Chondrocyte (in vitro differentiated cells): ENCODE results near the gene DISP2. TPM values are rescaled to one million over a fixed set of nuclear protein-coding genes. Genes with fewer than 3 reads are reported as not detected.
A peak's percentile ranks its signal among the peaks of the same experiment; 100 is the strongest.

Experiments used
- DNase-seq: peaks from one replicate; pipeline ENCODE4 v3.0.0; 2021; ENCODE audit warnings: mixed read lengths, low spot score
- H3K27ac Mint-ChIP-seq: one replicate; pipeline ENCODE4 v1.8.0; 2021; ENCODE audit warnings: mild to moderate bottlenecking, moderate library complexity, mixed read lengths; ENCODE audit not compliant: unreplicated experiment
- H3K27me3 Mint-ChIP-seq: 2 replicates; pipeline ENCODE4 v1.8.0; 2021; ENCODE audit warnings: low read depth, mixed read lengths
- H3K36me3 Mint-ChIP-seq: 2 replicates; pipeline ENCODE4 v1.8.0; 2021; ENCODE audit warnings: low read depth, mixed read lengths
- H3K4me1 Mint-ChIP-seq: 2 replicates; pipeline ENCODE4 v1.8.0; 2021; ENCODE audit warnings: low read depth, mild to moderate bottlenecking, mixed read lengths
- H3K4me3 Mint-ChIP-seq: one replicate; pipeline ENCODE4 v1.8.0; 2021; ENCODE audit warnings: mild to moderate bottlenecking, moderate library complexity, mixed read lengths; ENCODE audit not compliant: unreplicated experiment
- H3K9me3 Mint-ChIP-seq: 2 replicates; pipeline ENCODE4 v1.8.0; 2021; ENCODE audit warnings: low read depth, mixed read lengths
- total RNA-seq: library from RNA; stranded (reverse); gene quantifications from 3 replicates; pipeline ENCODE4 v1.2.1, GENCODE V29; 2021
- TF ChIP-seq, protein P1 (sequence below): fragments of 200-600 bp; sonication (generic); IDR thresholded peaks from 2 replicates; pipeline ENCODE4 v1.5.0; 2021; ENCODE audit warnings: antibody characterized with exemption, mild to moderate bottlenecking, moderate library complexity

DISP2 gene
- total RNA-seq, 1 donor from 2014 or later: 1.4 TPM

DNA sequence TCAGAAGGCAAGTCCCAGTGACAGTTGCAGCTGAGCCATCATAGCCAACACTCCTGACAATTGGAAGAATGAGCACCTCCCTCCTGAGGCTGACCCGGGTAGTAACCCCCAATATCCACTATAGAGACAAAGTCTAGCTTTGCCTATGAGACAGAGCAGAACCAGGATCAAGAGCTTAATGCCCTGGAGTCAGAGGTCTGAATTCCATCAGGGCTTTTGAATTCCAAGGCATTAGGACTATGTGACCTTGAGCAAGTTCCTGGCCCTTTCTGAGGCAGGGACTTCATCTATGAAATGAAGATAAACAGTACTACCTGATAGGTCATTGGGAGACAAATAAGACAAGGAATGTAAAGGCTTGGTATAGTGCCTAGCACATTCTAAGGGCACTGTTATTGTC lies 37.6 kb upstream of the DISP2 start:
- peaks cover 31% of the 10 kb centered on the region for H3K4me1 Mint-ChIP-seq
- TF ChIP-seq, protein P1, sequence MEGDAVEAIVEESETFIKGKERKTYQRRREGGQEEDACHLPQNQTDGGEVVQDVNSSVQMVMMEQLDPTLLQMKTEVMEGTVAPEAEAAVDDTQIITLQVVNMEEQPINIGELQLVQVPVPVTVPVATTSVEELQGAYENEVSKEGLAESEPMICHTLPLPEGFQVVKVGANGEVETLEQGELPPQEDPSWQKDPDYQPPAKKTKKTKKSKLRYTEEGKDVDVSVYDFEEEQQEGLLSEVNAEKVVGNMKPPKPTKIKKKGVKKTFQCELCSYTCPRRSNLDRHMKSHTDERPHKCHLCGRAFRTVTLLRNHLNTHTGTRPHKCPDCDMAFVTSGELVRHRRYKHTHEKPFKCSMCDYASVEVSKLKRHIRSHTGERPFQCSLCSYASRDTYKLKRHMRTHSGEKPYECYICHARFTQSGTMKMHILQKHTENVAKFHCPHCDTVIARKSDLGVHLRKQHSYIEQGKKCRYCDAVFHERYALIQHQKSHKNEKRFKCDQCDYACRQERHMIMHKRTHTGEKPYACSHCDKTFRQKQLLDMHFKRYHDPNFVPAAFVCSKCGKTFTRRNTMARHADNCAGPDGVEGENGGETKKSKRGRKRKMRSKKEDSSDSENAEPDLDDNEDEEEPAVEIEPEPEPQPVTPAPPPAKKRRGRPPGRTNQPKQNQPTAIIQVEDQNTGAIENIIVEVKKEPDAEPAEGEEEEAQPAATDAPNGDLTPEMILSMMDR: no peak
- H3K27me3 Mint-ChIP-seq: peaks cover 2% of the 10 kb centered on the region
- H3K27ac Mint-ChIP-seq: no peak overlapping the region
- DNase-seq: no peak
- H3K36me3 Mint-ChIP-seq: peaks cover 3% of the 10 kb centered on the region
- no peaks in the 10 kb centered on the region for H3K9me3 Mint-ChIP-seq
- no peak overlapping the region for H3K4me3 Mint-ChIP-seq

DNA sequence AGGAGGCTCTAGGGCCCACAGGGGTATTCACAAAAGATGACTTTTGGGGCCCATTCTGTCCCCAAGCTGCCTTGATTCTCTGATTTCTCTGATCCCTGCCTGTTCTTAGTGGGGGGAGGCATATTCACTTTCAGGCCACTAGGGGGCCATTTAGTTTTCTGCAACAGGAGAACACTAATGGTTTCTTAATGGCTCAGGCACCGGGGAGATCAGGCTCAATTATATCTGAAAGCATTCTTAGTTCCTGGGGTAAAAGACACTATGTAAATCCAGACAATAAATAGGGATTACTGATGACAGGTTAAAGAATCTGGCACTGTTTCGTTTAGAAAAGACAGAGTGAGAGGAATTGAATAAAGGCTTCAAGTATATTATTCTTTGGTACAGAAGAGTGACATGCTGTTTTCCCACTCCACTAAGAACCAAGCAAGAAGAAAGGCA lies 37.1 kb upstream of the DISP2 start:
- Mint-ChIP-seq H3K4me3 (no peak overlapping the region), H3K36me3 (peaks cover 5% of the 10 kb centered on the region), H3K9me3 (no peaks in the 10 kb centered on the region), H3K27me3 (peaks cover 2% of the 10 kb centered on the region), H3K4me1 (peaks cover 34% of the 10 kb centered on the region), H3K27ac (peak overlapping the region; percentile 67)
- DNase-seq: no peak
- TF ChIP-seq, protein P1: peak; percentile 92

DNA sequence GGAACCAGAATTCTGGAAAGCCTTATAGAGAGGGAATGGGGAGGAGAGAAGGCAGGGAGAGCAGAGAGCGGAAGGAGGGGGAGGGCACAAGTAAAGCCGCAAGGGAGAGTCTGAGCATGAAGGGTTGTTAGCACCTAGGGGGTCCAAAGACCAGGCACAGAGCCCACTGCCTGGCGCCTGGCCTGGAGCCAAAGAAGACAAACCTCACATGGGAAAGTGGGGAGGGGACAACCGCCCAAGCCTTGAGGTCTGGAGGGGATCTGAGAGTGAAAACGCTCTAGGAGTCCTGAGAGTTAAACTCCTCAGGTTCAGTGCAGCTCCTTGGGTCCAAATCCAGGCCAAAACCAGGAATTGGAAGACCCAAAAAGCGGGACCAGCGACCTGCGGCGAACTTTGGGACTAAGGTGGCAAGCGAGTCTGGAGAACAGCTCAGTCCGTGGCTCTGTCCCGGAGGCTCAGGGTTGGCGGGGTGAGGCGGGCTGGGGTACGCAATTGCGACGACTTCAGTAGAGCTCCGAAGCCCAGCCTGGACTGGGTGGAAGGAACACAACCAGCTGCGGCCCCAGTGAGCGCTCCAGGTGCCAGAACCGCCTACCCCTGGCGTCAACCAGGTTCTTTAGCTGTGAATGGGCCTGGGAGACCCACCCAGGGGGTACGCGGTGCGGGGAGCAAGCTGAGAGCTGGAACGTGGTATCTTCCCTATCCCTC lies 35.3 kb upstream of the DISP2 start:
- Mint-ChIP-seq H3K4me1 (peaks cover 51% of the 10 kb centered on the region), H3K36me3 (peaks cover 8% of the 10 kb centered on the region), H3K9me3 (no peaks in the 10 kb centered on the region), H3K4me3 (peak overlapping the region; percentile 72), H3K27ac (peak overlapping the region; percentile 95), H3K27me3 (no peaks in the 10 kb centered on the region)
- peak; percentile 91 for DNase-seq
- TF ChIP-seq, protein P1: no peak

DNA sequence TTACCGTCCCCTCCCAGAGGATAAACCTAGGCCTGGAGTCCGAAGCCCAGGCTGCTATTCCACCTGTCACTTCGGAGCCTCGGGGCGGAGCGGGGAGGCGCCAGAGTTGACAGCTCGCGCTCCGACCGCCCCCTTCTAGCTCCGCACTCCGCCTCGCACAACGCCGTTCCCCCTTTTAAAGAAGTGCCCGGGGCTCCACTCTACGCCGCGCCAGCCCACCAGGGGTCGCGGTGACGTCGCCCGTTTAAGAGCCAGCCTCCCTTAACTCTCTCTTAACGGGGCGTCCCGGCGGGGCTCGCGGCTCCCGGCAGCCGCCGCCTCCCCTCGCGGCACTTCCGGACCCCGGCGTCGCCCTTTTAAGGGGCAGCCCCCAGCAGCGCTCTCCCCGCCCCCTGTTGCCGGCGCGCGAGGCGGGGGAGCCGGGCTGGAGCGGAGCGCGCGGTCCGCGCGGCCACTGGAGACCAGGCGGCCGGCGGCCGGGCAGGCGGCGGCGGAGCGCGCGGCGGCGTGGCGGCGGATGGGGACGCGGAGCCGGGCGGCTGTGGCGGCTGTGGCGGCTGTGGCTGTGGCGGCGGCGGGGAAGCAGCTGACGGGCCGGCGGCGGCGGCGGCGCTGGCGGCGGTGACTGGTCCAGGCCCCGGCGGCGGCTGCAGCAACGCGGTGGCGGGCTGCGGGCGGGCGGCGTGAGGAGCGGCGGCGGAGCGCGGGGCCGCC lies 34.6 kb upstream of the DISP2 start, which contains the start of gene INAFM2:
Gene INAFM2, plus strand, starts transcription at position 454 of the 714 bp plus-strand sequence. CDS start 364 bp downstream, outside the sequence.
- H3K27me3 Mint-ChIP-seq: no peaks in the 10 kb centered on the region

More for the DNA sequence above, 34.6 kb upstream of the DISP2 start, which contains the start of gene INAFM2:
- DNase-seq: peak; percentile 97
- Mint-ChIP-seq H3K36me3 (peaks cover 8% of the 10 kb centered on the region), H3K4me1 (peaks cover 59% of the 10 kb centered on the region), H3K27ac (peak within 1 kb of the TSS; percentile 95), H3K4me3 (peak within 1 kb of the TSS; percentile 84), H3K9me3 (no peaks in the 10 kb centered on the region)
- TF ChIP-seq, protein P1: peak; percentile 81
